A549 treated with CORT108297 at 1 μM for 4 hours (cell line): ENCODE measurements around the gene HNRNPH3. TPM values are rescaled to one million over a fixed set of nuclear protein-coding genes. Genes with fewer than 3 reads are reported as not detected.

Experiments
- total RNA-seq: library from RNA; stranded (reverse); fragments of 200-300 nt; extraction: Qiagen RNA extraction; gene quantifications from 5 replicates; pipeline ENCODE4 v1.2.3, GENCODE V29; 2022

Gene HNRNPH3
- 180 to 284 TPM (median 191 TPM) in 5 replicates for total RNA-seq

GRCh38 chr10:68331455-68332258 is at the start of gene HNRNPH3:
HNRNPH3 (plus strand) TSS chr10:68332064; CDS start chr10:68337222, 5,158 bp downstream.

GRCh38 chr10:68332259-68333057 is 594 bp downstream of the HNRNPH3 start, which contains the start of gene PBLD:
PBLD (minus strand) TSS chr10:68332928; CDS start chr10:68306844, 26,084 bp downstream.

Other genes with a start within 250 kb of the HNRNPH3 start
- 2.6 to 3.5 TPM (median 3.1 TPM) in 5 replicates for gene MYPN, start 222.6 kb upstream of the HNRNPH3 start, total RNA-seq
- 0.12 to 0.34 TPM (median 0.28 TPM) in 5 replicates for gene ATOH7, start 100.0 kb upstream of the HNRNPH3 start, total RNA-seq
- gene PBLD, start 864 bp downstream of the HNRNPH3 start, total RNA-seq, result 2.5 to 3.7 TPM (median 3.2 TPM) in 5 replicates
- gene RUFY2, start 75.2 kb downstream of the HNRNPH3 start, total RNA-seq, result 6.8 to 9.5 TPM (median 8.6 TPM) in 5 replicates
- gene DNA2, start 139.9 kb downstream of the HNRNPH3 start, total RNA-seq, result 7.7 to 11.6 TPM (median 9.7 TPM) in 5 replicates
- gene SLC25A16, start 195.5 kb downstream of the HNRNPH3 start, total RNA-seq, result 12.5 to 14.3 TPM (median 13.5 TPM) in 5 replicates
- 0.35 to 0.58 TPM (median 0.53 TPM) in 5 replicates for gene TET1, start 228.3 kb downstream of the HNRNPH3 start, total RNA-seq